Raji (cell line): ENCODE data around the gene HERC4.

ENCODE experiments used
- POLR2A ChIP-seq: IDR thresholded peaks from 2 replicates; pipeline ENCODE4 v1.6.1; 2011; ENCODE audit warnings: low read depth, low read length, control low read depth; ENCODE audit not compliant: insufficient read depth

The HERC4 gene

DNA sequence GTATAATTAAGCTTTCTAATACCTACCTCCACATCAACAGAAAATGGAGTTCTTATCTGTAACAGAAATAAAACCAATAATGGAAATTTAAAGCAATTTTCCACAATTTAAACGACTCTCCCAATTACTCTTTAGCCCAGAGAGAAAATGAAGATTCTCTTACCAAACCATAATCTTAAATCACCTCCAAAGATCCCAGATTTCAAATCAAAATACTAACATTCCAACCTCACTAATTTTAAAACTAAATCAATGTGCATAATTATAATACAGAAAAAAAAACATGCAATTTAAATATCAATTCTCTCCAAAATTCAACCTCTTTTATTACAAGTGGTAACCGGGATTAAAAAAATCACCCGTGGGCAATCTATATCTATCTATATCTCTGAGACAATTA lies 1.5 kb downstream of the HERC4 start:
- no peak for TF ChIP-seq POLR2A

DNA sequence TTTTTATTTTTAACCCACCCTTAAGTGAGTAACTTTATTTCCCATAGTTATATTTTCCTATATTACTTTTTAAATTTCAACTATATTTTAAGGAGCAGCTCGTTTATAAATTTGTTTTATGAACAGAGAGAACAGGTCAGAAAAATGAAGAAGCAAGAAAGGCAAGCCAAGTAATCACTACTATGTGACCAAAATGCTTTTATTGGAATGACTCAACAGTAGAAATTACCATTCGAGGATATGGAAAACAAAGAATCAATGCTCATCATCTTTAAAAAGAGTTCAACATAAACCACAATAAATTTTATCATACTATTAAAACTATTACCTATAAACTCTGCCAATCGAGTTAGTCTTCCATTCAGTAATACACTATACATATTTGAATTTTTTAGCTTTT lies 7.6 kb downstream of the HERC4 start:
- TF ChIP-seq POLR2A = no peak

DNA sequence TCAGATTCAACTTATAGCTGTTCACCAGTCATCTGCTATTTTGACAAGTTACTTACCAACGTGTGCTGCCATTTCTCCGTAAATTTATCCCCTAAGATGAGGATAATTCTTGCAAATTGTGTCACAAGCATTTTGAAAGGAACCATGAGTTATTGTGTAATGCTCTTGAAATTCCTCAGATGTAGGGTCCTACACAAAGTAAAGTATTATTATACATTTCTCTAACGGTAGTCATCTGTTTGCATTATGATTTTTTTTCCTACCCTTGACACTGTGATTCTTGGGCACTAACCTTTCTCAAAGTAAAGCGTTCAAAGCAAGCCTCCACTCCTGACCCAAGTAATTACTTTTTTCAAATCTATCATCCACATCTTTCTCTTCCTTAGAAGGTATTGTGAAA lies 8.1 kb downstream of the HERC4 start:
- no peak for TF ChIP-seq POLR2A

DNA sequence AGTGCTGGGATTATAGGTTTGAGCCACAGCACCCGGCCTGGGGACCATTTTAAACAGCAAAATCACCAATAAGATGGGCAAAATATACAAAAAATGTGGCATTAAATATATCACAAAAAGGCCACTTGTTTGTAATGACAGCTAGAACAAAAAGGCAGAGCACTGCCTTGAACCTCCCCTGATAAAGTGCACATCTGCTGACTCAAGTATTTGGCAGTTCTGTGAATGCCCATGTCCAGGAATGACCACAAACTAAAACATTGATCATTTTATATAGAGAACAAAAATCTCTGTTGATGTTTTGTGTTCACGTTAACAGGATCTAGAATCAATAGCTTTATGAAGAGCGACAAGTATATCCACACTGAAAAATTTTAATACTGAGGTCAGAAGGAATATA lies 21.5 kb downstream of the HERC4 start:
- no peak for TF ChIP-seq POLR2A

DNA sequence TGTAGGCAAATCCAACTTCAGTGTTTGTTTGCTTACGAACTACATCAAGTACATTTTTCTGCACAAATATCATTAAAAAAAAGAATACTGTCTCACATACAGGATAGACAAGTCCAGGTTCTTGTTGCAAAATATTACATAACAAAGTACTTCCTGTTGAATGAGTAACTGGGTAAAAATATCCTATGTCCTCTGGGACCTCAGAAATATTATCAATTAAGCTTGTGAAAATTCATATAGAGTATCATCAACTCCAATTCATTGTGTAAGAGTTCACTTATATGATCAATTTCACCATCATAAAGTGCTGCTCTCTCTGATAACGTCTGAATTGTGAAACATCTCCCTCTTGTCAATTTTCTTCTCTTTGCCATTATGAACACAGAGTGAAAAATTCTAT lies 22.6 kb downstream of the HERC4 start:
- no peak for TF ChIP-seq POLR2A

DNA sequence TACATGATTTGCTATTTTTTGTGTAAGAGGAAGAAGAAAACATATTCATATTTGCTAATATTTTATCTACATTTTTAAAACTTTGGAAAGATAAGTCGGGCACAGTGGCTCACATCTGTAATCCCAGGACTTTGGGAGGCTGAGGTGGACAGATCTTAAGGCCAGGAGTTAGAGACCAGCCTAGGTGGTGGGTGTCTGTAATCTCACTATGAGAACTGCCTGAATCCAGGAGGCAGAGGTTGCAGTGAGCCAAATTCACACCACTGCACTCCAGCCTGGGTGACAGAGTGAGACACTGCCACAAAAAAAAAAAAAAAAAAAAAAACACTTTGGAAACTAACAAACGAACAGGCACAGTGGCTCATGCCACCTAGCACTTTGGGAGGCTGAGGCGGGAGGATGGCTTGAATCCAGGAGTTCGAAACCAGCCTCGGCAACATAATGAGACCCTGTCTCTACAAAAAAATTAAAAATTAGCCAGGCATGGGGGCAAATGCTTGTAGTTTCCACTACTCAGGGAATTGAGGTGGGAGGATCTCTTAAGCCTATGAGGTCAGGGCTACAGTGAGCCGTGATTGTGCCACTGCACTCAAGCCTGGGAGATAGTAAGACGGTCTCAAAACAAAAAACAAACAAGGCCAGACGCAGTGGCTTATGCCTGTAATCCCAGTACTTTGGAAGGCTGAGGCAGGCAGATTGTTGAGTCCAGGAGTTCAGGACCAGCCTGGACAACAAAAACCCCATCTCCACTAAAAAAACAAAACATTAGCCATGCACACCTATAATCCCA lies 25.6 kb downstream of the HERC4 start:
- no peak for TF ChIP-seq POLR2A

DNA sequence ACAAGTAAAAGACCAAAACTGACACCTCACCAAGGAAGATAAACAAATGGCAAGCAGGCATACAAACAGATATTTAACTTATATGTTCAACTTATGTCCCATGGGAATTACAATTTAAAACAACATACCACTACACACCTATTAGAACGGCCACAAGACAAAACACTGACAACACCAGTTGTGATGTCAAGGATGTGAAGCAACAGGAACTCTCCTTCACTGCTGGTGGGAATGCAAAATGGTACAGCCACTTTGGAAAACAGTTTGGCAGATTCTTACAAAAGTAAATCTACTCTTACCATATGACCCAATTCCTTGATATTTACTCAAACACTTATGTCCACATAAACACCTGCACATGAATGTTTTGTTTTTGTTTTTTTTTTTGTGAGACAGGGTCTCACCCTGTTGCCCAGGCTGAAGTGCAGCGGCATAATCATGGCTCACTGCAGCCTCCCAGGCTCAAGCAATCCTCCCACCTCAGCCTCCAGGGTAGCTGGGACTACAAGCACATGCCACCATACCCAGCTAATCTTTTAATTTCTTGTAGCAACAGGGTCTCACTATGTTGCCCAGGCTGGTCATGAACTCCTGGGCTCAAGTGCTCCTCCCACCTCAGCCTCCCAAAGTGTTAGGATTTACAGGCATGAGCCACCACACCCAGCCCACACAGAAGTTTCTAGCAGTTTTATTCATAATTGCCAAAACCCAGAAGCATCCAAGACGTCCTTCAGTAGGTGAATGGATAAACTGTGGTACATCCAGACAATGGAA lies 27.3 kb downstream of the HERC4 start:
- TF ChIP-seq POLR2A = no peak

DNA sequence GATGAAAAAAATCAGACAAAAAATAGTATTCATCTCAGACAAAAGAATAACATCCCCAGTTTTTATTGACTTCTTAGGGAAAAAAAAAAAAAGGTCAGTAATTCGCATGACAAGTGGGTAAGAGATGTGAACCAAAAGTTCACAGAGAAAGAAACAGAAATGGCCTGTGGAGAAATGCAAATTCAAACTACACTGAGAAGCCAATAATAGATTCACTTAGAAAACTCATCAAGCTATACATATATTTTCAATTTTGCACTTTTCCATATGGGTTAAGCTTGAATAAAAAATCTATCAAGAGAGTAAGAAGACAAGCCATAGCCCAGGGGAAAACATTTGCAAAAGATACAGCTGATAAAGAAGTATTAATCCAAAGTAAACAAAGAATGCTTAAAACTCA lies 28.0 kb downstream of the HERC4 start:
- no peak for TF ChIP-seq POLR2A

DNA sequence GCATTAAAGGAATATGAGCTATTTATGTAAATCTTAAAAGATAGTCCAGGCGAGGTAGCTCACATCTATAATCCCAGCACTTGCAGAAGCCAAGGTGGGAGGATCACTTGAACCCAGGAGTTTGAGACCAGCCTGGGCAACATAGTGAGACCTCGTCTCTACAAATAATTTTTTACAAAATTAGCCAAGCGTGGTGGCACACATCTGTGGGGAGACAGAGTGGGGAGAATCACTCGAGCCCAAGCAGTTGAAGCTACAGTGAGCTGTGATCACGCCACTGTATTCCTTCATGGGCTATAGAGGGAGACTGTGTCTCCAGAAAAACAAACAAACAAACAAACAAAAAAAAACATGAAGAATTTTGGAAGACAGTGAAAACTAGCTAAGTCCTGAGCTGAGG lies 28.4 kb downstream of the HERC4 start:
- TF ChIP-seq POLR2A = no peak

DNA sequence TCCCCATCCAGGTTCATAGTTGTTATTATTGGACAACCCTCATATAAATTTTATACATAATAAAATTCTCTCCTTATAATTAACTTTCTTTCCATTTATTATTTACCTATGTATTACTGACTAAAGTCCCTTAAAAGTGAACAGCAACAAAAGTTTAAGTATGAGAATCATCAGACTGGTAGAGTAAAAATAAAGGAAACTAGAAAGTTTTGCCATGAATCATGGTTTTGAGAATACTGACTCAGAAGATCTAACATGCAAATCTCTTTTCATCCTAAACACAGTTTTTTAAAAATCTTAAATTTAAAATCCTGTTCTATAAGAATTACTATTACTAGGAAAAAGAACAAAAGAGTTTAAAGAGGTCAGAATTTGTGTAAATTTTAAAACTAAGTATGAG lies 32.1 kb downstream of the HERC4 start:
- no peak for TF ChIP-seq POLR2A

DNA sequence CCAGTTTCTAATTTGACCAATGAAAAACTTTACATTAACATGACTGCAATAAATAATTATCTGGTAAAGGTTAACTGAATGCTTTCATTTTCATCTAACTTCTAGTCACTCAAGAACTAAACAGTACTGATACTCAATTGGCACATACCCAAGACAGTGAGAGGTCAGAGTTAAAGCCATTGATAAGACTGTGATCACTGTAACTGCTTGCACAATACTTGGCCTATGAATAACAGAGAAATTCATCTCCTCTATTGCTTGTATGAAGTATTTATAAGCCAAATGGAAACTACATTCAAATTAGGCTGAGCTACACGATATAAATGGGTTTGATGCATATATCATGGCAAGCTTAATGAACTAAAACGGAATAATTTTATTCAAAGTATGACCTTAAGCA lies 43.0 kb downstream of the HERC4 start:
- TF ChIP-seq POLR2A = no peak

DNA sequence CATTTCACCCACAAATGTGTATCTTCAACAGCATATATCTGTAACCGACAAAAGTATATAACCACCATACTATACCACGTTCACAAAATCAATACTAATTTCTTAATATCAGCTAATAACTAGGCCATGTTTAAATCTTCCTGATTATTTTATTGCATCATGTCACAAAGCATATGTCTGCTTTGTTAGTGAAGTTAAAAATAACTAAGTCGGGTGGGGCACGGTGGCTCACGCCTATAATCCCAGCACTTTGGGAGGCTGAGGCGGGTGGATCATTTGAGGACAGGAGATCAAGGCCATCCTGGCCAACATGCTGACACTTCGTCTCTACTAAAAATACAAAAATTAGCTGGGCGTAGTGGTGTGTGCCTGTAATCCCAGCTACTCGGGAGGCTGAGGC lies 47.7 kb downstream of the HERC4 start:
- TF ChIP-seq POLR2A = no peak

DNA sequence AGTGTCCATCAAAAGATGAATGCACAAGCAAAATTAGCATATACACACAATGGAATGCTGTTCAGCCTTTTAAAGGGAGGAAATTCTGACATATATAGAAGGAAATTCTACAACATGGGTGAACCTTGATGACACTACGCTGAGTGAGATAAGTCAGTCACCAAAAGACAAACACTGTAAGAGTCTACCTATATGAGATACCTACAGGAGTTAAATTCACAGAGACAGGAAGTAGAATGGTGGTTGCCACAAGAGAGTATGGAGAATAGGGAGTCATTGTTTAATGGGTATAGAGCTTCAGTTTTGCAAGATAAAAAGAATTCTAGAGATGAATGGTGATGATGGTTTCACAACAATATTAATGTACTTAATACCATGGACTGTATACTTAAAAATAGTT lies 51.8 kb downstream of the HERC4 start:
- no peak for TF ChIP-seq POLR2A

DNA sequence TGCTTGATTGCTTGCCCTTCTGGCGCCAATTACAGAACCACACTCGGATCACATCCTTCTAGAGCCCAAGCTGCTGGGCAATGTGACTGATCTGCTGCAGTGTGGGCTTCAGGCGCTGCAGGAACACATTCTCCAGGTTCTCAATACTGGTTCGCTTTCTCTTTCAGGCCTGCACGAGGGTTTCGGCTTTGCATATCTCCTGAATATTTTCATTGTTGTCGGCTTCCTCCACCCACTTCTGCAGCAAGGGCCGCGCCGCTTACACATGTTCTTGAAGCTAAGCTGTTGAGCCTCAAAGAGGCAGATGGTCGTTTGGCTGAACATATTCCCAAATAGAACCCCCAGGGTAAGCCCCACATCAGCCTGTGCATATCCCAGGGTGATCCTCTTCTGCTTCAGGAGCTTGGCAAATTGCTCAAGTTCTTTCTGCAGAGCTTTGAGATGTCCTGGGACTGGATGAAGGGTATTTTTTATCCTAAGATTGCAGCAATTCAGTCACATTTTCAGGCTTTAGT lies 64.6 kb downstream of the HERC4 start:
- TF ChIP-seq POLR2A = no peak

DNA sequence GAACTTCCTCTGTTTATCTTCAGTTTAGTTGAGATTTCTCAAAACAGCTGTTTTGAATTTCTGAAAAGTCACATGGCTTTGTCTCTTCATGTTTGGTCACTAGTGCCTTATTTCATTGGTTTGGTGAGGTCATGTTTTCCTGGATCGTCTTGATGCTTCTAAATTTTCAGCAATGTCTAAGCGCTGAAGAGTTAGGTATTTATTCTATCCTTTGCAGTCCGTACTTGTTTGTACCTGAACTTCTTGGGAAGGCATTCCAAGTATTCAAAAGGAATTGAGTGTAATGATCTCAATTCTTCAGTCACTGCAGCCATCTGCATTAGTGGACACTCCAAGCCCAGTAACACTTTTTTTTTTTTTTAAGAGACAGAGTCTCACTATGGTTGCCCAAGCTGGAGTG lies 67.7 kb downstream of the HERC4 start:
- no peak for TF ChIP-seq POLR2A

DNA sequence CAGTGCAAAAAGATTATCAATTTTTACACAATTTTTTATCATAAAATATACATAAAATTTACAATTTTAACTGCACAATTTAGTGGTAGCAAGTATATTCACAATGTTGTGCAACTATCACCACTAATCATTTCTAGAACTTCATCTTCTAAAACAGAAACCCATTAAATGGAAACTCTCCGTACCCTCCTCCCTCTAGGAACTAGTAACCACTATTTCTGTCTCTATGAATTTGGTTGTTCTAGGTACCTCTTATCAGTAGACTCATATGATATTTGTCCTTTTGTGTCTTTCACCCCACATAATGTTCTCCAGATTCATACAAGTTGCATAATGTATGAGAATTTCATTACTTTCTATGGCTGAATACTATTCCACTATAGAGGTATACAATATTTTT lies 73.5 kb downstream of the HERC4 start:
- TF ChIP-seq POLR2A = no peak

DNA sequence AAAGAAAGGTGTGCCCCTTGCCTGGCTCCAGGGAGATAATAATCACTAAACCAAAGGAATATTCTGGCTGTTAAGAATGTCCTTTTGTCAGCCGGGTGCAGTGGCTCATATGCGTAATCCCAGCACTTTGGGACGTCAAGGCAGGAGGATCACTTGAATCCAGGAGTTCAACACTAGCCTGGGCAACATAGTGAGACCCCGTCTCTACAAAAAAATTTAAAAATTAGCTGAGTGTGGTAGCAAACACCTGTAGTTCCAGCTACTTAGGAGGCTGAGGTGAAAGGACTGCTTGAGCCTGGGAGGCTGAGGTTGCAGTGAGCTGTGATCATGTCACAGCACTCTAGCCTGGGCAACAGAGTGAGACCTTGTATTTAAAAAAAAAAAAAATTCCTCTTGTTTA lies 74.1 kb downstream of the HERC4 start:
- no peak for TF ChIP-seq POLR2A

DNA sequence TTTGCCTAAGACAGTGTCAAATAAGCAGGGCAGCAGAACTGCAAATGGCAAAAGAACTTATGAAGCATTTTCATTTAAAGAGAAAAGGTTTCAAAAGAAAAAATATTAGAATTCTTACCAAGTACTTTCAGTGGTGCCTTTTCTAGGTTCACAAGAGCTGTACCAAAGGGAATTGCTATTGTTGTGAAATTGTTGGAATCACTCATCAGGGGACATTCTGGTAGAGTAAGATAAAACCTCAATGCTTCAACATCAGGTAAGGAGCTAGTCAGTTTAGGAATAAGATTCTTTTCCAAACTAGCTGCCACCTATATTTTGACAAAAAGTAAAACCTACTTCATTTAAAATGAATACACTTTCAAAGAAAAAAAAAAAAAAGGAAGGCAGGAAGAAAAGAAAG lies 85.0 kb downstream of the HERC4 start:
- TF ChIP-seq POLR2A = no peak
